Inflammatory macrophage (primary cell): Measurements from ENCODE around the gene ASPDH.
A peak's percentile ranks its signal among the peaks of the same experiment; 100 is the strongest.

Experiments
- DNase-seq, 2 donors: peaks; one replicate each; pipeline ENCODE4 v3.0.0-alpha.2; 2020 to 2022

Gene ASPDH

DNA sequence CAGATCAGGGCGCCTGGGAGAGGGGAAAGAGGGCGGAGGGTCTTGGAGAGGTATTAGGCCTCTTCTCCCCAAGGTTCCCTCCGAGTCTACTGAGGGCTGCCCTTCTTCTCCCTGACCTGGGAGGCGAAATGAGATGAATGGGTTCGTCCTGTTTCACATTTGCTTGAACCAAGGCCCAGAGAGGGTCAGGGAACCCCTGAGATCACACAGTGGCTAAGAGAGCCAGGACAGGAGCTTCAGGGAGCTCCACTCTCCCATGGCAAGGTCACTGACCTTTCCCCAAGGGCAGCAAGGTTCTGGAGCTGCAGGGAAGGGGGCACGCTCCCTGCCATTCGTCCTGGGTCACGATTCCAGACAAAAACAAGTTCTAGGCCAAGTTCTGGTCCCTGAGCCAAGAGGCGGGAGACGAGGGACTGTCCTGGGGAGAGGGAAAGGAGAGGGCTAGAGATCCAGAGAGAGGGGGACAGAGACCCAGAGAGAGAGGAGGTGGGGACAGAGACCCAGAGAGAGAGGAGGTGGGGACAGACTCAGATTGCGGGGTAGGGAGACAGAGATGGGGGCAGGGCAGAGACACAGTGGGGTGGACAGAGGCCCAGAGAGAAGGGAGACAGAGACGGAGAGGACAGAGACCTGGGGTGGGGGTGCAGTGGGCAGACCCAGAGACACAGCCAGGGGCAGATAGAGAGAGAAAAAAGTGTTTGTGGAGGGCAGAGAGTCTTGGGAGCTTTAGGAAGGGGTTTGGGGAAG is 541 bp downstream of the ASPDH start:
- no peak for DNase-seq

GRCh38 chr19:50512112-50512998 is 1.4 kb downstream of the ASPDH start:
- DNase-seq = no peak

- peak; percentile 99 to 100 for DNase-seq
Measured at GRCh38 chr19:50511069-50511822, 2.5 kb downstream of the ASPDH start, which contains the start of gene JOSD2. Gene JOSD2, minus strand, starts transcription at chr19:50511191. Its CDS starts 760 bp downstream, at chr19:50510431.

- no peak for DNase-seq
Measured at GRCh38 chr19:50510700-50511068, 3.0 kb downstream of the ASPDH start.

DNA sequence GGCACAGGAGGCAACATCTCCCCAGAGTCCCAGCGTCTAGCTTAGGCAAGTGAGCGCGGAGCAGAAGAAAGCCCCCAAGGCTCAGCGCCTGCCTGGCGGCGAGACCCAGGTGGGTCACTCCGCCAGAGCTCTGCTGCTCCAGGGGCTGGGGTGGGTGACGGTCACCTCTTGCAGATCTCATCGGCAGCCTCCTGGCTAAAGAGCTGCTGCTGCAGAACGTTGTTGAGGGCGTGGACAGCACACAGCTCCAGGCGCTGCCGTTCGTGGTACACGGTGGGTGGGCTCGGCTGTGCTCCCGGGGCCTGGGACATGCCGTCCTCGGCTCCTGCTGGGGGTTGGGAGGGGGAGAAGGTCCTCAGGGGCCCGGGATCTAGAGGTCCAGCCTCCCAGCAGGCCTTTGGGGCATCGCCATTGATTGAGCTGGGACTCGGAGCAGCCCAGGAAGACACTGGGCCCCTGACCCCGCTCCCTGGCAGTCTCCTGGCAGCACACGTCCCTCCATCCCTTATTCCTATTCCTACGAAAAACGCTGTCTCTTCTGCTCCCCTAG is 3.5 kb downstream of the ASPDH start:
- DNase-seq = no peak

GRCh38 chr19:50509366-50509765 is 4.3 kb downstream of the ASPDH start:
- no peak for DNase-seq

DNA sequence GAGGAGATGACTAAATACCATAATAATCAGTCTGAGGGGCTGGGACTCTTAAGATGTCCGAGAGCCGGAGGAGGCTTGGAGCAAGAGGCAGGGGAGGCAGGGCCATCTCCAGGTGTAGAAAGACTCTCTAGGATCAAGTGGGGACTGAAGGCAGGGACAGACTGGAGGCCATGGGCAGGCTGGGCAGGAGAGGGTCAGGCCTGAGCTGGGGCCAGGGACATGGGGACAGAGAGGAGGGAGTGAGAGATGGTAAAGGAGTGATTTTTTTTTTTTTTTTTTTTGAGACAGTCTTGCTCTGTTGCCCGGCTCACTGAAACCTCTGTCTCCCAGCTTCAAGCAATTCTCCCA is 4.9 kb downstream of the ASPDH start:
- DNase-seq = no peak

GRCh38 chr19:50507376-50507775 is 6.3 kb downstream of the ASPDH start:
- no peak for DNase-seq

- no peak for DNase-seq
Measured at GRCh38 chr19:50506700-50507099, 7.0 kb downstream of the ASPDH start.

GRCh38 chr19:50505856-50506611 is 7.7 kb downstream of the ASPDH start:
- DNase-seq = no peak

DNA sequence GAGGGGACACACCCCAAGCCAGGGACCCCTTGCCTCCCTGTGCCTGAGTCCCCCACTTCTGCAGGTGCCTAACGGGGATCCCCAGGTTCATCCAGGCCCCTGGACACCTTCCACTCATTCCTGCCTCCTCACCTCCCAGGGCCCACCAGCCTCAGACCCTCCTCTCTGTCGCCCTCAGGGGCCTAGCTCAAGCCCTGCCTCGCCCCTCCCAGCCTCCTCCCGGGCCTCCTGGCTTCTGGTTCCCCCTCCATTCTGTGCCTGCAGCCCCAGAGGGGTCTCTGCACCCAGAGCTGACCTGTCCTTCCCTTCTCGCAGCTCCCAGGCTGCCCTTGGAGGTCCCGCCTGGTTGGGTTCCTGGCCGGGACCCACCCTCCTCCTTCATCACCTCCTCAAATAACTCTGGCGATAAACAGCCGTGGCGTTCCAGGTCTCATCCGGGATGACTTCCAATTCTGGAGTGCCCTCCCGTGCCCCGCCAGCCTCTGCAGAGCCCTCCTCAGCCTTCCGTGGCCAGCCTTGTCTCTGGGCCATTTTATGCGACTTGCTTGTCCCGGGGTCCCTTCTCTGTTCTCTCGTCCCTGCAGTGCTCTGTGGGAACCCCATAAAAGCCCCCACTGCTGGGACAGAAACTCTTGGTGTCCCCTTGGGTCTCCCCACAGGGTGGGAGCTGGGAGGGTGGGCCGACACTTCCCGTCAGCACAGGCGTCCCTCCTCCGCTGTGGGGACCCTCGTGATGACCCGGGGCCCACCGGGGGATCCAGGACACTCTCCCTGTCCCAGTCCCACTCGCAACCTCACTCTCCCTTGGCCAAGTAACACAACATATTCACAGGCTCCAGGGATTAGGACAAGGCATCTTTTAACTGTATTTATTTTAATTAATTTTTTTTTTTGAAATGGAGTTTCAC is 11.9 kb downstream of the ASPDH start:
- no peak for DNase-seq

DNA sequence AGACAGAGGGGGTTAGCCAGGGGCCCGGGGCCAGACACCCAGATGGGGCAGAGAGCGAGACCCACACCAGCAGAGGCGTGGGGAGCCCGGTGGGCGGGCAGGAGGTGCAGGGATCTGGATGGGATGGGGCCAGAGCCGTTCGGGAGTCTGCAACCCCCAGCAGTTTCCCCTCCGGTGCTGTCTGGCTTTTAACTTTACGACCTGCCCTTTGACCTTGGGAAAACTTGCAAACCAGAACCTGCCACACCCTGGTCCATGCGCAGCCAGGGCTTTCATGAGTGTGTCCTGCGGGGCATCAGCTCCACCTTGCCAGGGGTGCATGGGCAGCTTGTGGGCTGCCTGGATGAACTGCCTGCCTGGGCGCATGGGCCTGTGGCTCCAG is 12.5 kb downstream of the ASPDH start:
- no peak for DNase-seq

DNA sequence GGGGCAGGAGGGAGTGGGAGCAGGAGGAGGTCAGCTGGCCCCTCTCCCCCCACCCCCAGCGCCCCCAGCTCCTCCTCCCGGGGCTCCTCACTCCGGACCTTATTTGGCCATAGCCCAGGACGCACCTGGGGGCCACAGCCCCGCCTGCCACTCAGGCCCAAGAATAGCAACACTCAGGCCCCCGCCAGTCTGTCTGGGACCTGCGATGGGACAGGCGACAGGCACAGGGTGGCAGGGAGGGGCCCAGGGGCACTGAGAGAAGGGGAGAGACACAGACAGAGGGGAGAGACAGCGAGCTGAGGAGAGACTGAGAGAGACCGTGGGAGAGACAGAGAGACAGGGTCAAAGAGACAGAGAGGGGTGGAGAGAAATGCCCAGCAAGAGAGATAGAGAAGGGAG is 13.0 kb downstream of the ASPDH start:
- no peak for DNase-seq

DNA sequence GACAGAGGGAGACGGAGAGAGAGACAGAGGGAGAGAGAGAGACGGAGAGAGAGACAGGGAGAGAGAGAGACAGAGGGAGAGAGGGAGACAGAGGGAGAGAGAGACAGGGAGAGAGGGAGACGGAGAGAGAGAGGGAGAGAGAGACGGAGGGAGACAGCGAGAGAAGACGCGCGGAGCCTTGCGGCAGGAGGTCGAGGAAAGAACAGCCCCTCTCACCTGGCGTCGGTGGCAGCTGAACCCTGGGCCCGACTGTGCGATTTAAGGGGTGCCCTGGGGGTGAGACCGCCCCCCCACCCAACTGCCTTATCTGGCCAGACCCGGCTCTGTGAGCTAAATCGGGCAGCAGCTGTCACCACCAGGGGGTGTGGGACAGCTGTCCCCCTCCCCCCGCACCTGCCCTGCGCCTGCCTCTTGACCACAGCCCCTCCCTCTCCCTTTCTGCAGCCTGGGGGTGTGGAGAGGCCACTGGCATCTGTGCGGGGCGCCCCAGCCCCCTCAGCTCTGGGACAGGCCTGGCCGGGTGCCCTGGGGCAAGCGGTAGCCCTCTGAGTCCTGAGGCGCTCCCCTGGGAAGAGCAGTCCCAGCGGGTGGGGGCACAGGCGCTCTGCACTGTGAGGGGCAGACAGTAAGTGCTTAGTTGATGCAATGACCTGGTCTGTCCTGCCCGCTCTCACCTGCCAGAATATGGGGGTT is 13.5 kb downstream of the ASPDH start:
- DNase-seq = no peak

DNA sequence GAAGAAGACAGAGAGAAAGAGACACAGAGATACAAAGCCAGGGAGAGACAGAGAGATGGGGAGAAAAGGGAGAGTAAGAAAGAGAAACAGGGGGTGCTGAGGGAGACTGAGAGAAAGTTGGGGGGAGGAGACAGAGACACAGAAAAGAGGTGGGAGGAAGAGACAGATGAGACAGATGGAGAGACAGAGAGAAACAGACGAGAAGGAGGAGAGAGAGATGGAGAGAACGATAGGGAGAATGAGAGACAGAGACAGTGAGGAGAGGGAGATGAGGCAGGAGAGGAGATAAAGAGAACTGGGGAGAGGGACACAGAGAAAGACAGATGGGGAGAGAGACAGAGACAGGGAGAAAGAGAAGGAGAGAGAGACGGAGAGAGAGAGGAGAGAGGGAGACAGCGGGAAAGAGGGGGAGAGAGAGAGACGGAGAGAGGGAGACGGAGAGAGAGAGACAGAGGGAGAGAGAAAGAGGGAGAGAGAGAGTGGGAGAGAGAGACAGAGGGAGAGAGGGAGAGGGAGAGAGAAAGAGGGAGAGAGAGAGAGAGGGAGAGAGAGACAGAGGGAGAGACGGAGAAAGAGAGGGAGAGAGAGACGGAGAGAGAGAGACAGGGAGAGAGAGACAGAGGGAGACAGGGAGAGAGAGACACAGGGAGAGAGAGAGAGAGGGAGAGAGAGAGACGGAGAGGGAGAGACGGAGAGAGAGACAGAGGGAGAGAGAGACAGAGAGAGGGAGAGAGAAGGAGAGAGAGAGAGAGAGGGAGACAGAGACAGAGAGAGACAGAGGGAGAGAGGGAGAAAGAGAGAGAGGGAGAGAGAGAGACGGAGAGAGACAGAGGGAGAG is 15.3 kb downstream of the ASPDH start:
- DNase-seq = no peak

GRCh38 chr19:50497022-50497405 is 16.7 kb downstream of the ASPDH start:
- DNase-seq = no peak

GRCh38 chr19:50496189-50497021 is 17.3 kb downstream of the ASPDH start:
- DNase-seq = no peak

DNA sequence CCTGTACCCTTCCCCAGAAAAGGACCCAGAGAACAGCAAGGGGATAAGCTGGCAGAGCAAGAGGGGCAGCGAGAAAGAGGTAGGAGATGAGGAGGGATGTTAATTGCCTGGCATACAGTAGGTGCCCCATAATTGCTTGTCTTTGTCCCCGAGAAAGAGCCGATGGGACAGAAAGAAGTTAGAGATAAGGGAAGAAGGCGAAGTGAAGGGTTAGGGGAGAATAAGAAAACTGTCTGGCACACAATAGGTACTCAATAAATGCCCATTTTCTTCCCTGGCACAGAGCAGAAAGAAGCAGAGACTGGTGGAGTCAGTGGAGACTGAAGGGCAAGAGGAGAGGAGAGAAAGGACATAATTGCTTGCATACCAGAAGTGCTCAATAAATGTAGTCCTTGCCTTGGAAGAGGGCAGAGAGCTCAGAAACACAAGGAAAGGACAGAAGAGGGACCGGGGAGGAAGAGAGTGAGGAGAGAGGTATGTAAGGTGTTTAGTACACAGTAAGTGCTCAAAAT is 18.6 kb downstream of the ASPDH start:
- no peak for DNase-seq
